Glutamatergic neuron (in vitro differentiated cells): ENCODE results near the gene CLDN5. TPM values are rescaled to one million over a fixed set of nuclear protein-coding genes. Genes with fewer than 3 reads are reported as not detected.
A peak's percentile ranks its signal among the peaks of the same experiment; 100 is the strongest.

Experiments used
- DNase-seq: peaks from one replicate; pipeline ENCODE4 v3.0.0; 2022
- H3K27ac Mint-ChIP-seq: one replicate; pipeline ENCODE4 v1.8.0; 2020; ENCODE audit warnings: mild to moderate bottlenecking, mixed read lengths, inconsistent platforms; ENCODE audit not compliant: unreplicated experiment
- H3K27me3 Mint-ChIP-seq: one replicate; pipeline ENCODE4 v1.8.0; 2020; ENCODE audit warnings: mild to moderate bottlenecking, moderate library complexity, mixed read lengths, inconsistent platforms; ENCODE audit not compliant: unreplicated experiment
- H3K36me3 Mint-ChIP-seq: one replicate; pipeline ENCODE4 v1.8.0; 2020; ENCODE audit warnings: mild to moderate bottlenecking, mixed read lengths, inconsistent platforms; ENCODE audit not compliant: unreplicated experiment
- H3K4me1 Mint-ChIP-seq: one replicate; pipeline ENCODE4 v1.8.0; 2020; ENCODE audit warnings: mild to moderate bottlenecking, low read depth, mixed read lengths, inconsistent platforms; ENCODE audit not compliant: unreplicated experiment
- H3K4me3 Mint-ChIP-seq: one replicate; pipeline ENCODE4 v1.8.0; 2020; ENCODE audit warnings: mild to moderate bottlenecking, mixed read lengths, inconsistent platforms; ENCODE audit not compliant: unreplicated experiment
- H3K9me3 Mint-ChIP-seq: one replicate; pipeline ENCODE4 v1.8.0; 2020; ENCODE audit warnings: mild to moderate bottlenecking, moderate library complexity, mixed read lengths, inconsistent platforms; ENCODE audit not compliant: unreplicated experiment
- total RNA-seq: library from RNA; stranded (reverse); fragmentation: NEBNext Ultra II Directional; extraction: Animal tissue kit (Norgen Biotek cat#: 25700); gene quantifications from one replicate; pipeline ENCODE4 v1.2.1, GENCODE V29; 2021; ENCODE audit not compliant: unreplicated experiment
- TF ChIP-seq, protein P1 (sequence below): fragments of 200-600 bp; sonication (generic); IDR thresholded peaks from one replicate; pipeline ENCODE4 v1.5.0; 2021; ENCODE audit not compliant: partially characterized antibody, unreplicated experiment

CLDN5 gene
- total RNA-seq, 1 donor from 2014 or later: 7.4 TPM

DNA sequence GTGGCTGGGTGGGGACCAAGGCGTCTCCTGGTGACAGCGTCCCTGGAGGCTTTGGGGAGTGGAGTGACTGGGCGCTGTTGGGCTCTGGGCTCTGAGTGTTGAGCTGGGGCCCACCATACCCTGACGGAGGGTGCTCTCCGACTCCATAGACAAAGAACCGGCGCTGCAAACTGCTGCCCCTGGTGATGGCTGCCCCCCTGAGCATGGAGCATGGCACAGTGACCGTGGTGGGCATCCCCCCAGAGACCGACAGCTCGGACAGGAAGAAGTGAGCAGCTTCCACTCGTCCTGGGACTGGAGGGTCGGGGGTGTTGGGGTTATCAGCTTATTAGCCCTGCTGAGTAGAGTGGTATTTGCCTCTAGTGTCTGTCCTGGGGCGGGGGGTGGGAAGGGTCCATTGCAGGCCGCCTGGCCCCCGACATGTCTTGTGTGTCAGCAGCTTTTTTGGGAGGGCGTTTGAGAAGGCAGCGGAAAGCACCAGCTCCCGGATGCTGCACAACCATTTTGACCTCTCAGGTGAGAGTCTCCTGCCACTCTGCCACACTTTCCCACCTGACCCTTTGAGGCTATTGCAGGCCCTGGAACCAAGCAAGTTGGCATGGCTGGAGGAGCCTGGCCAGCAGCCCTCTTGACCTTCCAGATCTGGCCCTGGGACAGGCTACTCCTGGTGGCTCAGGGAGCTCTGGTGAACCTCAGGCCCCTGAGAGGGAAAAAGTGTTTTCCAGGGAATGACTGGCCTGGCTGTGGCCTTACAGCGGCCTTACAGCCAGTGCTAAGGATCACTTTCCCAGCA lies 7.6 kb downstream of the CLDN5 start:
- H3K36me3 Mint-ChIP-seq: peaks cover 6% of the 10 kb centered on the region
- H3K4me1 Mint-ChIP-seq: peaks cover 23% of the 10 kb centered on the region
- peaks cover 14% of the 10 kb centered on the region for H3K9me3 Mint-ChIP-seq
- TF ChIP-seq, protein P1, sequence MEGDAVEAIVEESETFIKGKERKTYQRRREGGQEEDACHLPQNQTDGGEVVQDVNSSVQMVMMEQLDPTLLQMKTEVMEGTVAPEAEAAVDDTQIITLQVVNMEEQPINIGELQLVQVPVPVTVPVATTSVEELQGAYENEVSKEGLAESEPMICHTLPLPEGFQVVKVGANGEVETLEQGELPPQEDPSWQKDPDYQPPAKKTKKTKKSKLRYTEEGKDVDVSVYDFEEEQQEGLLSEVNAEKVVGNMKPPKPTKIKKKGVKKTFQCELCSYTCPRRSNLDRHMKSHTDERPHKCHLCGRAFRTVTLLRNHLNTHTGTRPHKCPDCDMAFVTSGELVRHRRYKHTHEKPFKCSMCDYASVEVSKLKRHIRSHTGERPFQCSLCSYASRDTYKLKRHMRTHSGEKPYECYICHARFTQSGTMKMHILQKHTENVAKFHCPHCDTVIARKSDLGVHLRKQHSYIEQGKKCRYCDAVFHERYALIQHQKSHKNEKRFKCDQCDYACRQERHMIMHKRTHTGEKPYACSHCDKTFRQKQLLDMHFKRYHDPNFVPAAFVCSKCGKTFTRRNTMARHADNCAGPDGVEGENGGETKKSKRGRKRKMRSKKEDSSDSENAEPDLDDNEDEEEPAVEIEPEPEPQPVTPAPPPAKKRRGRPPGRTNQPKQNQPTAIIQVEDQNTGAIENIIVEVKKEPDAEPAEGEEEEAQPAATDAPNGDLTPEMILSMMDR: no peak
- peaks cover 16% of the 10 kb centered on the region for H3K27me3 Mint-ChIP-seq
- no peak overlapping the region for H3K27ac Mint-ChIP-seq
- DNase-seq: no peak
- no peak overlapping the region for H3K4me3 Mint-ChIP-seq

DNA sequence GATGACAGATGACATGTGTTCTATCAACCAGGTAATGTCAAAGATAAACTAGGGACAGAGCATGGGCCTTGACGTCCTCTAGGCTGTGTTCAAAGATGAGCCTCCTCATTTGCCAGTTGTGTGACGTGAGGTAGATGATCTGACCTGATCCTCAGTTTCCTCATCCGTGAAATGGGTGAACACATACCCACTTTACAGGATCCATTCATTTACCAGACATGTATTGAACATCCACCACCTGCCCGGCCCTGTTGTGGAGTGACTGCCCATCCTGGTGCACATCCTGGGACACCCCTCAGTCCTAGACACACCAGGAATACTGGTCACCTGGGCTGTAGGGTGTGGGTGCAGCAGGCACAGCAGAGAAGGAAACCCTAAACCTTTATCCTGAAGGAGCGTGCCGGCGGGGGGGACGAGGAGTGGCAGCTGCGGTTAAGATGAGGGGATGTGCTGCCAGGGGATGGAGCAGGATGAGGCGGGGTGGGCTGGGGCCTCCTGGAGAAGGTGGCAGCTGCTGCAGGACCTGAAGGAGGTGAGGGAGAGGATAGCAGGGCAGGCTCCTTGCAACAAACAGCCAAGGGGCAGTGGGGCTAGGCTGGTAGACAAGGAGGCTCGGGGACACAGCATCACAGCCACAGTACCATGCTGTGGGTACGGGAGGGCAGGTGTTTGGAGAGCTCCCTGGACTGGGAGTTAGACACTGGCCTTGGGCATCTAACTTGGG lies 8.4 kb downstream of the CLDN5 start:
- peaks cover 16% of the 10 kb centered on the region for H3K27me3 Mint-ChIP-seq
- peaks cover 23% of the 10 kb centered on the region for H3K4me1 Mint-ChIP-seq
- H3K27ac Mint-ChIP-seq: peak overlapping the region; percentile 90
- peaks cover 6% of the 10 kb centered on the region for H3K36me3 Mint-ChIP-seq
- H3K4me3 Mint-ChIP-seq: peak overlapping the region; percentile 6
- no peak for DNase-seq
- TF ChIP-seq, protein P1: no peak
- peaks cover 14% of the 10 kb centered on the region for H3K9me3 Mint-ChIP-seq

DNA sequence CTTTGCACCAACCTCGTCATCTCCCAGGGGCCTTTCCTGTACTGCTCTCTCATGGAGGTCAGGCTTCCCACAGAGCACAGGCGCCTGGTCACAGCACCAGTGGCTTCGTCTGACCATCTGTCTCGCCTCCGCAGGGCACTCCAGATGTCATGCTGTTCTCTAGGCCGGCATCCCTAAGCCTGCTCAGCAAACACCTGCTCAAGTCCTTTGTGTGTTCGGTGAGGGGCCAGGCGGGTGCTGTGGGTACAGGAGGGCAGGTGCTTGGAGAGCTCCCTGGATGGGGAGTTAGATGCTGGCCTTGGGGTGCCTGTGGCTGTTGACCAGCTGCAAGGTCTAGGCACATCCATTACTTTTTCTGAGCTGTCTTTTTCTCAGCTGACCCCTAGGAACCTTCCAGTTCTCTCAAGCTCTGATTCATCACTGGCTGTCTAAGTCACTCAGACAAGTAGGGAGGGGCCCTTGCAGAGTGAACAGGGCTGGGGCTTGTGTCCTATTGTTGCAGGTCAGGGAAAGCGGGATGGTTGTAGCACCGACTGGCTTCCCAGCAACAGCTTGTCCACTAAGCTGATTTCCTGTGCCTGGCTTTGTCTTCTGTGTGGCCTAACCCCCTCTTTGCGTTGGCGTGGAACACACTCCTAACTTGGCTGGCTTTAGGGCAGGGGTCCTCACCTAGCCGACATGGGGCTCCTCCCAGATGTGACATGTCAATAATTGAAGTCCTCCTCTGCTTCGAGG lies 9.2 kb downstream of the CLDN5 start:
- H3K27ac Mint-ChIP-seq: peak overlapping the region; percentile 90
- peaks cover 6% of the 10 kb centered on the region for H3K36me3 Mint-ChIP-seq
- peak; percentile 83 for DNase-seq
- peak overlapping the region; percentile 65 for H3K4me3 Mint-ChIP-seq
- peaks cover 14% of the 10 kb centered on the region for H3K9me3 Mint-ChIP-seq
- TF ChIP-seq, protein P1: no peak
- H3K4me1 Mint-ChIP-seq: peaks cover 23% of the 10 kb centered on the region
- peaks cover 16% of the 10 kb centered on the region for H3K27me3 Mint-ChIP-seq

DNA sequence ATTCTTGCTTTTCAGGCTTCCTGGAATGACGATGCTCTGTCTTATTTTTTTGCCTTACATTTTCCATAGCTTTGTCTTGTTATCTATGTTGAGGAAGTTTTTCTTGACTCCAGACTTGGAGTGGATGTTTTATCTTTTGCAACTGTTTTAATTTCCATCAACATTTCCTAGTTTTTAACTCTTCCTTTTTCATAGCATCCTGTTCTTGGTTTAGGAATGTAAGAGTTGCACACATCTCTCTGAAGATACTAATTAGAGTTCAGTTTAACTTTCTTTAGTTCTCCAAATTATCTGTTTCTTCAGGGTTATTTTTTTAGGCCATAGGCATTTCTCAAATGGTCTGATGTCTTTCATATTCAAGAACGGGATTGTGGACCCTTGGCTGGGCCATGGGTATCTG lies 10.4 kb downstream of the CLDN5 start:
- H3K9me3 Mint-ChIP-seq: peaks cover 14% of the 10 kb centered on the region
- no peak for DNase-seq
- peak overlapping the region; percentile 45 for H3K27ac Mint-ChIP-seq
- peaks cover 6% of the 10 kb centered on the region for H3K36me3 Mint-ChIP-seq
- H3K27me3 Mint-ChIP-seq: peaks cover 16% of the 10 kb centered on the region
- H3K4me3 Mint-ChIP-seq: no peak overlapping the region
- H3K4me1 Mint-ChIP-seq: peaks cover 19% of the 10 kb centered on the region
- TF ChIP-seq, protein P1: no peak
